Measurements from ENCODE around the gene RPS6KA2.

RPS6KA2 gene

DNA sequence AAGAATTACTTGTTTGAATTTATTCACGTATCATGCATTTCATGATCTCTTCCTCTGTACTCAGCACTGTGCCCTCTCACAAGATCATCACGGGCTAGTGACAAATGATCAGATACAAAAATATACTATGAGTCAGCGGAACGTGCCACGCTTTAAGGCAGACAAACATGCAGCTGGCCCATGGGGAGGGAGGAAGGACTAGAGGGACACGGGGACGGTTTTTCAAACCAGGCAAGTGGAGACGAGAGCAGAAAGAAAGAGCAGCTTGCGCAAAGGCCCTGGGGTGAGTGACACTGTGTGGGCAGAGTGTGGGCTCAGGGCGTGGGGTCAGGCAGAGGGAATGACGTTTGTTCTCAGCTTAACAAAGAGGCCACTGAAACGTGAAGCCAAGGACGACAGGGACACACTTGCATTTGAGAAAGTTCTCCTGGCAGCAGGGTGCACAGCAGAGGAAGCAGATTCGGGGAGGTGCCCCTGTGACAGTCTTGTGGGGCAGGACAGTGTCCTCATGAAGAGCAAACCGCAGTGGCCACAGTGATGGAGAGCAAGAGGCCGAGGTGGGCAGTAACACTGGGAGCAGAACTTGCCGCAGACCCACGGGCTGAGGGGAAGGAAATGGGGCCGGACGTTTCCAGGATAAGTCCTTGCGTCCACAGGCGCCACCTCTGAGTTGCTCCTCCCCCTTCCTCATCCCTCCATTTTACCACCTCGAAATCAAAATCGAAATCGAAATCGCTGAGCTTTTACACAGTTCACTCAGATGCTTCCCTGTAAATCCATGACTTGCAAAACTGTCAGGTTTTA is 6.9 kb upstream of the RPS6KA2 start:
- no peak for DNase-seq

DNA sequence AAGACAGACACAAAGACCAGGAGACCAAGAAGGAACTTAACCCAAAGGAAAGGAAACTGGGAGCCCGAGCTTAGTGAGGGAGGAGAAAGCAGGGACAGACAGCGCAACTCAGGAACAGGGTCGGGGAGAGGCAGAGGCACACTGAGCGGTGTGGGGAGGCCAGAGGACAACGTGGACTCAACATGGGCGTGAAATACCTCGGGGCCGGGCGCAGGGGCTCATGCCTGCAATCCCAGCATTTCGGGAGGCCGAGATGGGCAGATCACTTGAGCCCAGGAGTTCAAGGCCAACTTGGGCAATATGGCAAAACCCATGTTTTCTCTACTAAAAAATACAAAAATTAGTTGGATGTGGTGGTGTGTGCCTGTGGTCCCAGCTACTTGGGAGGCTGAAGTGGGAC is 5.7 kb upstream of the RPS6KA2 start:
- DNase-seq = no peak

DNA sequence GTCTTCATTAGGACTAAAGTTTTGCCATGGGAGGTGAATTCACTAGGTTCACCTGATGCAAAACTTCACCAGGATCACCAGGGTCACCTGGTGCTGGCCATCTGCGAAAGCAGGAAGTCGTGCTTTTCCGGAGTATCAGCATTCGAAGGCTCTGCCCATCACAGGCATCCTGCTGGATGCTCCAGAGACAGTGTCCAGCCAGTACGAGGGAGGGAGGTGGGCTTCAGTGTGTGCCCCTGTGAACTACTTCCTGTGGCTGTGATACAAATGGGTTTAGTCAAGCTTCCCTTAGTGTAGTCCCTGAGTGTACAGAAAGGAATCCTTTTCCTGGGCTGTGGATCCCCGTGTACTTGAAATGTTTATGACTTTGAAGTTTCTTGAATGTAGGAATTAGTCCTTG is 3.4 kb upstream of the RPS6KA2 start:
- no peak for DNase-seq

DNA sequence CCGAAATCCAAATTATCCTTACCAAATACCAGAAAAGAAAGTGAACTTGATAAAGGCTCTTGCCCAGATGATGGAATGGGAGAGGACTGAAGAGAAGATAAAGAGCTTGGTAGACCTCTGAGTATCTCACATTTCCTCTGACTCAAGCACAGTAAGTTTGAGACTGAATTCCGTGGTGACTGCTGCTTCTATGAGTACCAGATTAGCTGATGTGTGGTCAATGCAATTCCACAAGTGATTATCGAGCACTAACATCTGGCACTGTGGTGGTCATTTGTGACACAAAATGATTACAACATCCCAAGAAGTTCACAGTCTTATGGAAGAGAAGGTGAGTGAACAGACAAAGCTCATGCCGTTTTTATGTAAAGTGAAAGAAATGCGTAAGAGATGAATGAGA is 2.6 kb upstream of the RPS6KA2 start:
- no peak for DNase-seq

DNA sequence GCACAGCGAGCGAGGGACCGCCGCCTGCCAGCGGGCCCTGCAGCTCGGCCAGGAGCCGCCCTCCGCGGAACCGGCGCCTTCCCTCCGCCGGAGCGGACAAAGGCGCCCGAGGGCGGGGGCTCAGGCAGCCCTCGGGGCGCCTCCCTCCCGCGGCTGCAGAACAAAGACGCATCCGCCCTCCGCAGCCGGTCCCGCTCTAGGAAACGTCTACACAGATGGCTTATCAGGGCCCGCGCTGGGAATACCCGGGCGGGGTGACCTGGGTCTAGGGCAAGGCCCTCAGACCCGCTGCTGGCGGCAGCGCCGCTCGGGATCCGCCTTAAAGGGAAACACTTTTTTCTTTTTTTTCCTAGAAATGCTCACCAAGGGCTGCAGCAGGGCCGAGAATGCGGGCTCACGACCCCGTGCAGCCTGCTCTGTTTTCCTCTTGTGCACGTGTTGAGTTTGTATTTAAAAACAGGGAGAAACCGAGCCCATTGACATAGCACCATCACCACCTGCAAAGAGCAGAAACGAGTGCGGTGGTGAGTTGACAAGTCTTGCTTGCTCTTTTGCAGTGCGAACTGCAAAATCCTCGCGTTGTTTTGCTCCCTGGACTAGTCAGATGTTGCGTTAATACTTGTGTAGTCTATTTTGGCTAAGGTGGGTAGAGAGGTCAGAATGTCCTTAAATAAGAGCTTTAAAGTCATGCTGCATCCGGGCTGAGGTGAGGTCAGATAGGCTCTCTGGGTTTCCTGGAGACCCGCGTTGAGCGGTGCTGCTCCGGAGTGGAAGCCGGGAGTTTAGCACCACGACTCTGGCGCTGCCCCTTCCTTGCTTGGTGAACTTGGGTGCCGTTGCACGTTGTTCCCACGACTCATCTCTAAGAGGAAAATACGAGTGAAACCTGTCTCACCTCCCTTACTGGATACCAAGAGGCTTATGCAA is 1.1 kb upstream of the RPS6KA2 start:
- no peak for DNase-seq

DNA sequence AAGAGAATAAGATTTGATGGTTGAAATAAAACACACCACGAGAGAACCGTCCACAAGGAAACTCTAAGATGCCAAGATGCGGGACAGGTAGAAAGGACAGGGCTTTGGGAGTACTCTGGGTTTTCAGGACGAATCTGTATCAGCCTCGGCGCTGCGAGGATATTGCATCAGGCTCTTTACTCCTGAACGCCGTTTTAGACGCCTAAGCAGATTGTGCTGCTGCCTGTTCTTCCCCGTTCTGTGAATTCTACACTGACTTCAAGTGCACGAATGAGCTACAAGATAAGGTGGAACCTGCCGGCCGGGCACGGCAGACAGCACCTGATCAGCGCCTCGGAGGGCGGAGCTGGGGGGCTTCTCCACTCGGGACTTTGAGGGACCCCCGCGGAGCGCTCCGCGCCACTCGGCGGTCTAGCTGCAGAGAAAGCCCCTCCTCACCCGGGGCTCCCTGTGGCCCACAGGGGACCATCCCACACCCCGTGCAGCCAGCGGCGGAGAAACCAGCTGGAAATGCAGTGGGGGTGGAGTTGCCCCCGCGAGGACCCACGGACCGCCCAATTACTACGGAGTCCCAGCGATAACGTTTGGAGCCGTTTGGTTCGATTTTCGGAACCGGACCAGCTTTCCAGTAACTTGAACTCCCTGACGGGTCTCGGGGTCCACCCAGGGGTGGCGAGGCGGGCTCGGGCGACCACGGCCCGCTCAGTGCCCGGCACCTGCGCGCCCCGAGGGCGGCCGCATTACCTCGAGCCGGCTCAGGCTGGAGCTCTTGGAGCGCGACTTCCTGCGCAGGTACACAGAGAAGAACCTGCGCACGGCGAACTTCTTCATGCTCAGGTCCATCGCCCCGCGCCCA is 646 bp downstream of the RPS6KA2 start:
- no peak for DNase-seq

DNA sequence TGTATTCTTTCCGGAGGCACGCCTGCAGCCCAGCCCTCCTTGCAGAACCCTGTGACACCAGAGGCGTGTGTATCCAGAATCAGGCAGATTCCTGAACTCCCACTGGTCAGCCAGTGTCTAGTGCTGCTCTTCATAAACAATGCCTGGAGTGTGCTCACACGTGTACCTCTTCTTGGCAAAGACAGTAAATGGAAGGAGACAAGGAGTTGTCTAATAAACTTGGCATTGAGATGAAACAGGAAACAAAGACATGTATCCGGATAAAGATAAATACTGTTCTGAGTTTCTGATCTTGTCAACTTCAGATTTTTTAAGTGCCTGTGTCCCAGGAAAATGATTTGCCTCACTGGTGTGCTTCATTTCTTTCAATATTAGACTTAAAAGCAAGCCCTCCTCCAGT is 1.7 kb downstream of the RPS6KA2 start:
- DNase-seq = no peak

DNA sequence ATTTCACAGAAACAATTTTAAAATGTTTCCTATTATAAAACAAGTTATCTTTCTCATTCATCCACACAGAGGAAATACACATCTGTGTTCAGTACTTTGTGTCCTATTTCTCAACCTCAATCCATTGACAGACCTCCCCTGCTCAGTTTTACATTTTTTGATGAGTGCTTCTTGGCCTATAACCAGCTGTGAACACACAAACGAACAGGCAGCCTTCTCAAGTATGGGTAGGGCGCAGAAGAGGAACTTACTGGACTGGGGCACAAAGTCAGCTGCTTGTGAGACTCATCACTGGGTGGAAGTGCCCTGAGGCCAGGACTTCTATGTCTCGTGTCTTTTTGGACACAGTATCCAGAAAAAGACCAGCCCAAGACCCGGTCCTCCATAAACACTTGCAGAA is 2.8 kb downstream of the RPS6KA2 start:
- no peak for DNase-seq

DNA sequence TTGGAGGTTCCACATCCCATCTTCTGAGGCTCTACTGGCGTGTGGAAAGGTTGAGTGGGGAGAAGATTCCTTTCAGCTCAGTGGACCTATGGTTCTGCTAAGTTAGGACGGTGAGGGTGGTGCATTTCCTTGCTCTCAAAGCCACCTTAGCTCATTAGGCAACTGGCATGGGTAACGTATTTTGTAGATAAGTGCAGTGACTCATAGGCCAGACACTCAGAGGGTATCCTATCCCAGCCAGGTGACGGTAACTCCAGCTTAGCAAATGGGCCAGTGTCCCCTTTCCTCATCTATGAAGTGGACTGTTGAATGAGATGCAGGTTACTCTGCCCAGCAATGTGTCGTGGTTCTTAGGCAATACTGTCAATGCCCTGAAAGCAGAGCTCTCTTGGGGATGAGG is 3.7 kb downstream of the RPS6KA2 start:
- no peak for DNase-seq

DNA sequence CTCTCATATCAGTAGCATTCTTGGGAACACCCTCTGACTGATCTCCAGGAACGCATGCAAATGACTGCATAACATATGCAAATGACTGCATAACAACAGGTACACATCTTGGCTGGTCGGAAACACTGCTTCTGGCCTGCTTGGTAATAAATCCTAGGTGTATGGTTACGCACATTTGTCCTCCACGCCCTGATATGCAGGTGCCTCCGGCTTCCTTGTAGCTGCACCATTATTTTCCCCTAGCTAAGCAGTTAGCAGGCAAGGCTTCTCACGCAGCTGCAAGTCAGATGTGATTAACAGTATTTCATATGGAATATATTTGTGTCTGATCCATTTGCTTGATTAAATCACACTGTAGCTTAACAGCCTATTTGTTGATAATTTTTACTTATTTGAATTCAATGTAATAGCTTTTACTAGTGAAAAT is 5.9 kb downstream of the RPS6KA2 start:
- no peak for DNase-seq

DNA sequence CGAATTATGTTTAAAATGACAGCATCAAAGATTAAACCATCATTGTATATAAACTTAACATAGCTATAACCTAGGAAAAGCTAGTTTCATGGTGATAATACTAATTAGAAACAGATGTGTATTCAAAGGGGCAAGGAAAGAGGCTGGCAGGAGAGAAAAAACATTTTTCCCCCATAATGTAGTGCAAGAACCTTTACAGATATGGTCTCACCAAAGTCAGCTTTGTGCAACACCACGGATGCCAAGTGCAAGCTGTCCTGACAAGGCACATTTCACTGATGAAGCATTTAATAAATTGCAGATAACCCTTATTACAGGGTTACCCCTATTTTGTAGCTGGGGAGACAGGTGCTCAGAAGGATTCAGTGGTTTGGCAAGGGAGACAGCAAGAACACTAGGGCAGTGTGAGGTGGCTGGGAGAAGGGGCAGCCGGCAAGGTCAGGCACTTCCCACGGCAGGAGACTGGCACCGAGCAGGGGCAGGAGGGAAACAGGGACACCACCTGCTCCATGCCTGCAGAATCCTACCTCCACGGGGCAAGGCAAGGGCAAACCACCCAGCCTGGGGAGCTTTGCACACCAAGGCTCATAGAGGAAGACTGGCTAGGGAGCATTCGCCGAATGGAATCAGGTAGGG is 6.5 kb downstream of the RPS6KA2 start:
- DNase-seq = no peak

DNA sequence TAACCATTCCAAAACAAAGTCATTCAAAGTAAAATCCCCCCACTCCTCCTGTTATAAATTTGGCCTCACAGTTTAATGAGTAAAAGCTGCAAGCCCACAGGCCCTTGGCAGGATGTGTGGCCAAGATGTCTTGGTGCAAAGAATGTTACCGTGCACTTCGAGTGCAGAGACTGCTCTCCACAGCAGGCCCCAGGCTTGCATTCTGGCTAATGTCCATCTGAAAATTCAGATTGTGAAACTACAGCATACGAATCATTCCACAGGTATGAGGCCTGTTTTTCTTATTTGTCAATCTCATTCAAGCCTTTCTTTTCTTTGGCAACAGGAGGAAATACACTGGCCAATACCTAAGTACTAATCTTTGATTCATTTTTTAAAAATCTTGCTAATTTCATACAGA is 7.1 kb downstream of the RPS6KA2 start:
- DNase-seq = no peak

DNA sequence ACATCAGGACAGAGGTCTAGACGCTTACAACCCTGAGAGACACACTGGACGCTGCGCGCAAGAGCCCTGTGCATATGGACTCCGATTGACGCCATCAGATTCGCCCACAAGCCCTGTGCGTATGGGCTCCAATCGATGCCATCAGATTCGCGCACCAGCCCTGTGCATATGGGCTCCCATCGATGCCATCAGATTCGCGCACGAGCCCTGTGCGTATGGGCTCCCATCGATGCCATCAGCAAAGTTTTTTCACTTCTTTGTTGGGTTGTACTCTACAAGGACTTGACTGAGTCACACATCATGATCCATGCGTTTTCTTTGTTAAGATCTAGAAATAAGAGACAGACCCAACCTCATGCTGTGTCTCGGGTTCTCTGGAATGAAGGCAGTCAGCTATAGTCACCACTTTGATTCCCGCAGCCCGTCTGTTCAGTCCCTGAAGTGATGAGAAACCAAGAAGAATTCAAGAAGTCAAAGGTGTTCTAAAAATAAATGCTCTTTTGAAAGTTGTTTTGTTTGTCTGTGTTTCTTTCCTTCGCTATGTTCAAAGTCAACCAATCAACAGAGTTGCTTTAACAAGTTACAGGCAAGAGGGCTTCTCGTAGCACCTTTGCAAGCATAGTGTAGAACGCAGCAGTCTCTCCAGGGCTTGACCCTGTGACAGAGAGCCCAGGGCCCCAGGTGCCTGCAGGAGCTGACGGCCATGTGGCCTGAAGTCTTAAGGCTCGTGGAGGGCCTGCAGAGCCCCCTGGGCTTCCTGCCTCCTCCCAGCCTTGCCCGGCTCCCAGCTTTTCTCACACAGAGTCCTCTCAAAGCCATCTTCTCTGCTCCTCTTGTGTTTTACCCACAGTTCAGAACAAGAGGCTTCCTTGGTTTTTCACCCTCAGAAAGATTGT is 7.9 kb downstream of the RPS6KA2 start:
- no peak for DNase-seq

DNA sequence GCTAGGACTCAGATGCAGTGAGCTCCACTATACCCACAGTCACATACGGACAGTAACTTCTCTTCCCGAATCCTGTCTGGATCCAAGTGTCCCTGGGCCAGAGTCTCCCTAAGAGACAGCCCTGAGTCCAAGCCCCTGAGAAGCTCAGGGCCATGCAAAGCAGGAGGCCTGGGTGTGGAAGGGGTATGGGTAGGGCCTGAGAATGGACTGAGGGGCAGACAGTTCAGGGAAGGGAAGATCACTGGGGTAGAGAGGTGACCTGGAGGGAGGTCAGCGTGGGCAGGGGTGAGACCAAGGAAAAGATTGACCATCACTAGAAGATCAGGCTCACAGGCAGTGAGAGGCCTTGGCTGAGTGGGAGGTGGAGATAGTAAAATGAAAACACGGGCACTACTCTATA is 8.8 kb downstream of the RPS6KA2 start:
- no peak for DNase-seq

DNA sequence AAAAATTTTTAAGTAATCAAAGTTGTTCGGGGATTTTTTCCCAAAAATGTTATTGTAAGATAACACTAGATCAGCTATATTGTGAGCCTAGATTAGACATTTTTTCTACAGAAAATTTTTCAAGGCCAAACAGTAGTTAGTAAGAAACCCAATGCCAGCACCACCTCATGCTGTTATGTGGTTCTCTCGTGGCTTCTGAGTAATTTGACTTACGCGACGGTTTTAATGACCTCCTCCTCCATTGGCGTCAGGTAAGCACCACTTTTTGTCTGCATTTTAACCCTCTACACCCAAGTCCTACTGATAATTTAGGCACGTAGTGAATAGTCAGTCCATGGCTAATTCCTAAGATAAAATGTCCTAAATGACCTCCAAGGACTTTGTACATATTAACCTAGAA is 9.7 kb downstream of the RPS6KA2 start:
- DNase-seq = no peak

DNA sequence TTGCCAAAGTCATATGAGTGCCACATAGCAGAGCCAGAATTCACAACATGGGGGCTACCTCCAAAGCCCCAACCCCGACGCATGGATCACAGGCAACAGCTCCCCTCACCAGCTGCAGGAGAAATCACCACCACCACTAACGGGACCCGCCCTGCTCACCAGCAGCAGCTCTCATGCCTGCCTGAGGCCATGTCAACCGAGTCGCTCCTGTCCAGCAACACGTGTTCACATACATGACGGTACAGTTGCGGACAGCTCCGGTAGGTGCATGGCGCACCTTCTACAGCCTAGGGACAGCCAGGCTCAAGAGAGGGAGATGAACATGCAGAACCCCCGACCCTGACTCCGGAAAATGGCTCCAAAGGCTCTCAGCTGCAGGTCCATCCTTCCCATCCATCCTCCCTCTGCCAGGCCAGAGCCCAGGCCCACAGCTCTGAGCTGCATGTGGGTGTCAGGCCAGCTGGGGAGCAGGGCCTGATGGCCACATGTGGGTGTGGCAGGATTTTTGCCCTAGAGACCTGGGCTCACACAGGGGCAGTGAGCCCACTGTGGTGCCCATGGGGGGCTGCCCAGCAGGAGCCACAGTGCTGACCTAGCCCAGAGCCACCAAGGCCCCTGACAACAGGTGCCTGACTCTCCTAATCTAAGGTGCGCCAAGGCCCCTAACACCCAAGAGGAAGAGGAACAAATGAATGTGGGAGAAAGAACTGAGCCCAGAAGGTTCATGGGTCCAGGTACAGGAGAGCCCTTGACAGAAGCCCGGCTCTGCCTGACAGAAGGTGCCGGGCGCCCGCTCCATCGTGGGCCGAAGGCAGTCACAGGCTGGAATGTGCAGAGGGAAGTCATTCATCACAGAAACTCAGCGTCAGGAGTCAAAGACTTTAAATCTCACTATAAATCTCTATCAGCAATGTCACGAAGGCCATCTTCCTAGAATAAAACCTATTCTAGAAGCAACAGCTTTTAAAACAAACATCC is 10.5 kb downstream of the RPS6KA2 start:
- DNase-seq = no peak

DNA sequence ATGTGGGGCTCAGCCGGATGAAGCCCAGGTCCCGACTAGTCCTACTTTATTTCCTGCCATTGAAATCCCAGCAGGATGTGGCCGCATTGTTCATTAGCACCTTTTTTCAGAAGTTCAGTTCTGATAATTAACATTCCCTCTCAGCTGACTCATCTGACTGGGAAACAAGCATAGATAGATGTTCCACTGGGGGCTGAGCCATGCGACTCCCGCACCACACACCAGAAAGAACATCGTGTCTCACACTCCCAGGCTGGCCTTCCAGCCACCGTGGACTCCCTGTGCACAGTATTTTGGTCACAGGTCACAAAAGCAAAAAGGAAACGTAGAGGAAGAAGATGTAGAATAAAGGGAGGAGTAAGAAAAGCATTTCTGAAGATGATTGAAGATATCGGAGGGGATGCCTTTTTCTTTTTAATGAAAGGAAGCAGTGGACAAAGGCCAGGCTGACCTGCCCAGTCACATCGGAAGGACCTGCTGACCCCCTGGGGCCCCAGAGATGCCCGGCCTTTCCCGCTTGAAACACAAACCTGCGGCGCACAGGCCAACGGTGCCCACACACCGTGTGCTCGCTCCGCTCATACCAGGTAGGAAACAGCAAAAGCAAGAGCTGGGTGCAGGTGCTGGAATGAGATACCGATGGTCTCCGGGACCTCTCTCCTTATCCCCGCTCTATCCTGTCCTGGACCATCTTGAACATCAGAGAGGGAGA is 11.8 kb downstream of the RPS6KA2 start:
- DNase-seq = no peak

DNA sequence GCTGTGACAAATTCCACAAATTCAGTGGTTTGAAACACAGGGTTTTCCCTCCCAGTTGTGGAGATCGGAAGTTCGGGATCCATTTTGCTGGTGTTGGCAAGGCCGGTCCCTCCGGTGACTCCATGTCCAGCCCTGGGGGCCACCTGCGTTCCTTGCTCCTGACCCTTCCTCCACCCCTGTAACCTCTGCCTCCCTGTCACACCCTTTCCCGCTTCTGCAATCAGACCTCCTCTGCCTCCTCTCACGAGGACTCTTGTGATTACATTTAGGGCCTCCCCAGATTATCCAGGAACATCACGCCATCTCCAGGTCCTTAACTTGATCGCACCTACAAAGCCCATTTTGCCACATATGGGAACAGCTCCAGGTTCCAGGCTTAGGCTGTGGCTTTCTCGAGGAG is 12.5 kb downstream of the RPS6KA2 start:
- no peak for DNase-seq

DNA sequence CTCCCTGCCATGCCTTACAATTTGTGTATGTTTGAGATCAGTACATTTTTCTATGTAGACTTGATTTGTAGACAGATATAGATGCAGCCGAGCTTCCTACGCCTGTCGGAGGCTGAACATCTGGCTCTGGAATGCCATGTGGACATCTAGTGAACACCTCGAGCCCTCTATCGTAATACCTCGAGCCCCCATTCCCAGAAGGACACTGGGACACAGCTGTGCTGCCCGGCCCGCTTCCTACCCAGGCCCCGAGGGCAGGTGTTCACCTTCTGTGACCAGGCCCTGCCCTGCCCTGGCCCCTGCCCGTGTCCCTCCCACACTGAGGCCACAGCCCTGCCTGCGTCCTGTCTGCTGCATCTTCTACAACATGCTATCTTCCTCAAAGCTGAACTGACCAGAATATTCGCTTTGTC is 12.9 kb downstream of the RPS6KA2 start:
- no peak for DNase-seq

DNA sequence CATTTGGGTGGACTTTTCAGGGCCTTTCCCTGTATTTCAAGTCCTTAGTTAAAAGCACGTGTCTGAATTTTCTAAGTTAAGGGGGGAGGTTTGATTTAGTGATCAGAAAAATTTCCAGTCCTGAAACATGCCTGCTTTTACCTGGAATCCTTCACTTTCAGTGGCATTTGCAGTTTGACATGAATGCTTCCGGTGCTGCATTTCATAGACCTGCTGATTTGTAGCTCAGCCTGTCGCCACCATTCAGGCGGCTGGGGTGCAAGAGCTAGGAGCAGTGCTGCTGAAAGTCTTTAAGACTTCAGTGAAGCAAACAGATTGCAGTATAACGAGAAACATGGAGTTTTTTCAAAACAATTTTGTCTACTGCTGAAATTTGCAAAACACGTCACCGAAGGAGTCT is 14.0 kb downstream of the RPS6KA2 start:
- DNase-seq = no peak
